G401.6 (cell line): ENCODE data around the gene ST3GAL3.

Experiments
- FAIRE-seq: peaks from 2 replicates; lab custom pipeline; 2012; peaks lifted over from hg19 to GRCh38; lab: Jason Lieb, UNC

The ST3GAL3 gene

DNA sequence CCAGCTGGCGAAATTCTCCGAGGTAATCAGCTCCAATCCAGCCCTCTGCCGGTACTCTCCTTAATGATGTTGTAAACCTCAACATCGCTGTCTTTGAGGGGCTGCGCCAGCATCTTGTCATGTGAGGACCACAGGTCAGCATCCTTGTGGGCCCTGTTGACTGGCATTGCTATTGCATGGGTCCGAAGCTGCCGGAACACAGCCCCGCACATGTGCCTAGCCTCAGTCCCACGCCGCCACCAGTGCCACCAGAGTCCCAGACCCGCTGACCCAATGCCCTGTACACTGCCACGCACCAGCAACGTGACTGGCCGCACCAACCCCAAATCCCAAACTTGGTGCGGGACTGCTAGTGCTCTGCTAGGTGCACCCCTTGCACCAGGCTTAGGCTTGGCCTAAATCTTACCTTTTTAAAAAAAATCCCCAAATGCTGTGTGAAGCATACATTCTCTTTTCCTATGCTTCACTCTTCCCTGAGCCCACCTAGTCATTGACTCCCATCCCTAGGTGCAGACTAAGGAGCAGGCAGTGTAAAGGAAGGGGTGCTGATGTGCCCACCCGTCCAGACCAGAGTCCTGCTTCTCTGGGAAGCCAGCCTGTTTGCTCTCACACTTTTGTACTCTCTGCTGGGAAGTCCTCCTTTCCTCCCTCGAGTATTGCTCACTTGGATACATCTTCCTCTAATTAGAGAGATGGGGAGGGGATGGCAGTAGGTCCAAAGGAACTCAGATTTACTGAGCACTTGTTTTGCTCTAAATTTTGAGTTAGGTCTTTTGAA, 144.4 kb downstream of the ST3GAL3 start:
- no peak for FAIRE-seq

DNA sequence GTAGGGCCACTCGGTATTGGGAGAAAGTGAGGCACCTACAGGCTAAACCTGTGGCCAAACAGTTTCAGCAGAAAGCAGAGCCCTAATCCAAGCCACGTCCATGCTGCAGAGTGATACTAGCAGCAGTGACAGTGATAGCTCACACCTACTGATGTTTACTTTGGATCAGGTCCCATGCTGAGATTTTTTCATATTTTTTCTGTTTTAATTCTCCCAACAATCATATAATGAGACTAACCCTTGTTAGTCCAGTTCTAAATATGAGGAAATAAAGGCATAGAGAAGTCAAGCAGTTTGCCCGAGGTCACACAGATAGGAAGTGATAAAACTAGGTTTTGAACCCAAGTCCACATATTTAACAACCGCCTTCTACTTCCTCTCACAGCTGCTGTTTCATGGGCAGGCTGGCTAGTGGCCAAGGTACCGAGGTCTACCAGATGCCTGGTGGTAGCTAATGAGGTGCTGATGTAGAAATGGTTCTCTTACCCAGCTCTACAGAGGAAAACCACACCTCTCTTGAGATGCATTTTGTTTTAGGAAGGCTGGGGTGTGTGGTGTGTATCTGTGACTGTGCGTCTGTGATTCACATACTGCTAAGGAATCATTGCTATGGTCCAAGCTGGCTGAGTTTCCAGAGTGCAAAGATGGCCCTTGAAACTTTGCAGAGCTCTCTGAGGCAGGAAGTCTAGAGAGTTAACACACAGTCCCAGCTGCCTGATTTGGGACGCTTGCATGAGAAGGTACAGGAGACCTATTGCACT, 146.0 kb downstream of the ST3GAL3 start:
- FAIRE-seq = no peak

DNA sequence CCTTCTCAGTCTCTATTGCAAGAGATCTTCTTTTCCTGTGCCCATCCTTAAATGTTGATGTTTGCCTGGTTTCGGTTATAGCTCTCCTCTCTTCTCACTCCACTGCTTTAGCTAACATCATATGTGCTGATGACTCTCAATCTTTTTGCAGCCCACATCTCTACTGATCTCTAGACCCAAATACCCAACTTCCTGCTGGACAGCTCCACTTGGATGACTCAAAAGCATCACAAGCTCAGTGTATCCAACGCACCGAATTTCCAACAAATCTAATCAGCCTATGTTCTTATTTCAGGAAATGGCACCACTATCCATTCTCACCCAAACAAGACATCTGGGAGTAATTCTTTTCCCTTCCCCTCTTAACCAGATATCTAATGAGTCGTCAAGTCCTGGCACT, 147.1 kb downstream of the ST3GAL3 start:
- FAIRE-seq = no peak

GRCh38 chr1:43856188-43856587, 148.9 kb downstream of the ST3GAL3 start:
- no peak for FAIRE-seq

GRCh38 chr1:43857163-43857562, 149.8 kb downstream of the ST3GAL3 start:
- no peak for FAIRE-seq

DNA sequence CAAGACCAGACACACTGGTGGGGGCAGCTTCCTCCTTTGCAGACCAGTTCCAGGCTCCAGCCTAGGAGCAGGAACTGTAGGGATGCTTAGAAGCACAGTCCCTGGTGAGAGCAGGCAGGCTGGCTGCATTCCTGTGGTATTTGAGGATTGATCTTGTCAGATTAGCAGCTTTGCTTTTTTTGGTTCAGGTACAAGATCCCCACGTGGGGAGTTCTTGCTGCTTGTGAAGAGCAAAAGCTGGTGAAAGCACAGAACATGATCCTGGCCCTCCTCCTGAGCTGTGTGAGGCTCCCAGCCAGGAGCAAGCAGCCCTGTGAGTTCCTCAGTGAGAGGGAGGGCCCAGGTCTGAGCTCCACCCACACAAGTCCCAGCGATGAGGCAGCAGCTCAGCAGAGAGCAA, 151.0 kb downstream of the ST3GAL3 start:
- no peak for FAIRE-seq

- FAIRE-seq = no peak
Observed at GRCh38 chr1:43861337-43861736, 154.0 kb downstream of the ST3GAL3 start.

DNA sequence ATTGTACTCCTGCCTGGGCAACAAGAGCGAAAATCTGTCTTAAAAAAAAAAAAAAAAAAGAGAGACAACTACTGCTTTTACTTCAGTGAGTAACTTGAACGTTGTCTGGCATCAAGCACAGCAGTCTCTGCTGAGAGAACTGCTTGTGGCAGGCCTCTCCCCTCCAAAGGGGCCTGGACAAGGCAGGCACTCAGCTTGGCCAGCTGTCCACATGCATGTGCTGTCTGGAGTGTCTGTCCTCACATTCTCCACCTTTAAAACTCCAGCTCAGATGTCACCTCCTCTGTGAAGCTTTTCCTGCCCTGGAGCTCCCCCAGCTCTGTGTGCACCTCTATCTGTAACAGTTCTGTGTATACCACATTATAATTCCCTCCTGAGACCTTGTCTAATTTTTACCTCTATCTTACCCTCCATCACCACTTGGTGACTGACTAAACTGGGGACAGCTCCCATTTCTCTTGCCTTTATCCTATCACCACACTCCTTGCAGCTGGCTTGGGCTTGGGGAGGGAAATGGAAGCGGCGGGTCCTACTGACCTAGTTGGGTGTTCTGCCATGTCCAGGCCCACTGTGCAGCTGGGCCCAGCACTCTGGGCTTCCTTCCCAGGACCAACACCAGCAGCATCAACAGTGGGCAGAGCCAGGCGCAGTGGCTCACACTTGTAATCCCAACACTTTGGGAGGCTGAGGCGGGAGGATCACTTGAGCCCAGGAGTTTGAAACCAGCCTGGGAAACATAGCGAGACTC, 154.8 kb downstream of the ST3GAL3 start:
- FAIRE-seq = no peak

DNA sequence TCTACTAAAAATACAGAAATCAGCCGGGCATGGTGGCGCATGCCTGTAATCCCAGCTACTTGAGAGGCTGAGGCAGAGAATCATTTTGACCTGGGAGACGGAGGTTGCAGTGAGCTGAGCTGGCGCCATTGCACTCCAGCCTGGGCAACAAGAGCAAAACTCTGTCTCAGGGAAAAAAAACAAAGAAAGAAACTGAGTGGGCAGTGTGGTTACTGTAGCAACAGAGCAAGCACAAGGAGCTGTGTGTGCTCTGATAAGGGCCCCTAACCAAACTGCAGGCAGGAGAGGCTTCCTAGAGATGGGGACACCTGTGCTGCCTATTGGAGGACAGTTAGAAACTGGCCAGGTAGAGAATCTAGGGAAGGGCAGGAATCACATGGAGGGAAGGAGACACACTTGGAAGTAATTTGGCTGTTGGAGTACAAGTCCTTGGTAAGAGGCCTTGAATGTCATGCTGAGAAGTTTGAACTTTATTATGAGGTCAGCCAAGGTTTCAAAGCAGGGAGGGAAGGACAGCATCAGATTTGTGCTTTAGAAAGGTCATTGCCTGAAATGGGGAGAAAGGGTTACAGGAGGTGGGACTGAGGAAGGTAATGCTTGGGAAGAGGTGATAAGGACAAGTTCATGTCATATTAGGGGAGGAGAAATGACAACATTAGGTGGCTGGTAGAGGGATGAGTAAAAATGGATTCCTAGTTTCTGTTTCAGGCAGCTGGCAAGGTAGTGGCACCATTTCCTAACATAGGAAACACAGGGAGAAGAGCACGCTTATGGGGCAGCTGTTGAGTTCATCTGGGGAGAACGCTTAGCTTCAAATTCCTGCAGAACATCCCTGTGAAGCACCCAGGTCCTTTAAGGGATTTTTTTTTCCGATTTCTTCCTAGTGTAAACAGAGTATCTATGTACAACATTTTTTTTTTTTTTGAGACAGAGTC, 157.0 kb downstream of the ST3GAL3 start:
- no peak for FAIRE-seq

DNA sequence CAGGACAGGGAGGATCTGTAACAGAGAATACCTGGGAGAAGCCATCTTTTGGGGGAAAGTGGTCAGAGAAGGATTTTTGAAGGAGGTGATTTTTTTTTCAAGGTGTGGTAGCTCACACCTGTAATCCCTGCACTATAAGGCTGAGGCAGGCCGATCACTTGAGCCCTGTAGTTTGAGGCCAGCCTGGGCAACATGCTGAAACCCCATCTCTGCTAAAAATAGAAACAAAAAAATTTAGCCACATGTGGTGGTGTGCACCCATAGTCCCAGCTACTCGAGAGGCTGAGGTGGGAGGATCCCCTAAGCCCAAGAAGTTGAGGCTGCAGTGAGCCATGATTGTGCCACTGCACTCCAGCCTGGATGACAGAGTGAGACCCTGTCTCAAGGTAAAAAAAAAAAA, 158.9 kb downstream of the ST3GAL3 start:
- no peak for FAIRE-seq

DNA sequence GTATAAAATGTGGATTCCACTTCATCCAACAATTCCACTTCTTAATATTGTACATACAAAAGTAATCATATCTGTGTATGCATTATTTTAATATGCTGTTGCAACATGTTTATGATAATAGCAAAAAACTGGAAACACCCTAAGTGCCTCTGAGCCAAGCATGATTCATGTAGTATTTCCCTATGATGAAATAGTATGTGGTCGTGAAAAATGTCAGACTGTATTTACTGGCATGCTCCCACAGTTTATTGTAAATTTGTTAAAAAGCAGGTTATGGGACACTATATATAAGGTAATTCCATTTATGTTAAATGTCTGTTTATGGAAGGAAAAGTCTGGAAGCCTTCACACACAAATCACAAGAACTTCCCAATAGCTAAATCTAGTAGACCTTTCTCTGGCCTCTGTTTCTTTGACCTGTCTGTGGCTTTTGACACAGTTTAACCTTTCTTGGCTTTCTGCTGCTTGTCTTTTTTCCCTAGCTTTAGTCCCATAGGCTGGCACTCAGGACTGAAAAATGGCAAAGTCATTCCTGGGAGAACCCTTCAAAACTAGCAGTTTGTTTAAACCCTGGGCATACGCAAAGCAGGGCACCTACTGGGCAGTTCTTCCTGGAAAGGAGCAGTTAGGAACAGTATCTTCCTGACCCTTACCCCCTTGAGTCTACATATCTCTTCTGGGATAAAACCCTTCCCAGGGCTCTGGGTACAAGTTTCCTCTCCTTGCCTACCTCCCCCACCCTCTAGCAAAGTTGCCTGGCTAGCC, 160.8 kb downstream of the ST3GAL3 start:
- FAIRE-seq = no peak

GRCh38 chr1:43868741-43869067, 161.4 kb downstream of the ST3GAL3 start:
- FAIRE-seq = no peak

DNA sequence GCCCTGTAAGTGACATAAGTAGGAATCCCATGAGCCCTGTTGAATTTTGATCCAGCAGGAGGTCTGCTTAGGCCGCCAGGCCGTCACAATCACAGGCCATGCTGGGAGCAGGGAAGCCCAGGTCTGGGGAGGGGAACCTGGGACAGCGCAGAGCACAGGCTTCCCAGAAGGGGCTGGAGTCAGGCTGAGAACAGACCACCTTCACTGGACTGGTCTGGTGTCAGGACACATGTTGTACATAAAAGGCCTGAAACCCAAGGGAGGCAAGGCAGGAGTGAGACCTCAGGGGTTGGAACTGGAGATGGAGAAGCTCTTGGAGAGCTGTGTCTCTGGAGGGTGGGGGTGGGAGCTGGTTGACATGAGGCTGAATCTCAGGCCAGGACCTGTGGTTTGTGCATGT, 163.0 kb downstream of the ST3GAL3 start:
- FAIRE-seq = no peak

DNA sequence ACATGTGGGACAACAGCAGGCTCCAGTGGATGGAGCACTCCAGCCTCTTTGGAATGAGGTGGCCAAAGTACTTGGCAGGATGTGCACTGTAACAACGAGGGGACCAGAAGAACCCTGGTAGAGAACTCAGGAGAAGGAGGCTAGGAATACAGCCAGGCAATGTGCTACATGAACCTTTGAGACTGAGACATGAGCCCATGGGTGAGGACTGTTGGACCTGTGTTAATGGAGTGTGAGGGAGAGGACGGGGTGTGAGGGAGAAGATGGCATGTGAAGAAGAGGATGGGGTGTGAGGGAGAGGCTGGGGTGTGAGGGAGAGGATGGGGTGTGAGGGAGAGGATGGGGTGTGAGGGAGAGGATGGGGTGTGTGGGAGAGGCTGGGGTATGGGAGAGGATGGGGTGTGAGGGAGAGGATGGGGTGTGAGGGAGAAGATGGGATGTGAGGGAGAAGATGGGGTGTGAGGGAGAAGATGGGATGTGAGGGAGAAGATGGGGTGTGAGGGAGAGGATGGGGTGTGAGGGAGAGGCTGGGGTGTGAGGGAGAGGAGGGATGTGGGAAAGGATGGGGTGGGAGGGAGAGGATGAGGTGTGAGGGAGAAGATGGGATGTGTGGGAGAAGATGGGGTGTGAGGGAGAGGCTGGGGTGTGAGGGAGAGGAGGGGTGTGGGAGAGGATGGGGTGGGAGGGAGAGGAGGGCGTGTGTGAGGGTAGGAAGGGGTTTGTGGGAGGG, 164.0 kb downstream of the ST3GAL3 start:
- FAIRE-seq = no peak

GRCh38 chr1:43872280-43872679, 164.9 kb downstream of the ST3GAL3 start:
- FAIRE-seq = no peak

GRCh38 chr1:43873851-43874250, 166.5 kb downstream of the ST3GAL3 start:
- FAIRE-seq = no peak

- no peak for FAIRE-seq
Observed at GRCh38 chr1:43874716-43875115, 167.4 kb downstream of the ST3GAL3 start.

DNA sequence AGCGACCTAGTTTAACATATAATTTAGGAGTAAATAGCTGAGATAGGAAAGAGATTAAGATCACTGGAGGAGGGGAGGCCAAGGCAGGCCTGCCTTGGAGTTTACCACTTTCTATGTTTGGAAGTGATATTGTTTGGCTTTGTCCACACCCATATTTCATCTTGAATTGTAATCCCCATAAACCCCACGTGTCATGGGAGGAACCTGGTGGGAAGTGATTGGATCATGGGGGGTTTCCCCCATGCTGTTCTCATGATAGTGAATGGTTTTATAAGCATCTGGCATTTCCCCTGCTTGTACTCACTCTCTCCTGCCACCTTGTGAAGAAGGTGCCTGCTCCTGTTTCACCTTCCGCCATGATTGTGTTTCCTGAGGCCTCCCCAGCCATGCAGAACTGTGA, 168.0 kb downstream of the ST3GAL3 start:
- no peak for FAIRE-seq

- no peak for FAIRE-seq
Observed at GRCh38 chr1:43877101-43877500, 169.8 kb downstream of the ST3GAL3 start.

DNA sequence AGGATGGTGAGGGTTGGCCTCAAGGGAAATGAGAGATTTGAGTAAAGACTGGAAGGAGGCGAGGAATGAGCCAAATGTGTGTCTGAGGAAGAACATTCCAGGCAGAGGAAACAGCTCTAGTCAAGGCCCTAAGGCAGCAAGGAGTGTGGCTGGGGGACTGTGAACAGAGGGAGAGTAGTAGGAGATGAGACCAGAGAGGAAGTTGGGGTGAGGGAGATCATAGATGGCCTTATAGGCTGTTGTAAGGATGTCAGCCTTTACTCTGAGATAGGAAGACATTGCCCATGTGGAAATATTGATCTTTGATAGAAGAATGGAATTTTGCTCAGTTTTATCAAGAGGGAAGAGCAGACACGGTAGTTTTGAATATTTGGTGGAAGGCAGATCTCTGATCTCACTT, 171.1 kb downstream of the ST3GAL3 start:
- no peak for FAIRE-seq

DNA sequence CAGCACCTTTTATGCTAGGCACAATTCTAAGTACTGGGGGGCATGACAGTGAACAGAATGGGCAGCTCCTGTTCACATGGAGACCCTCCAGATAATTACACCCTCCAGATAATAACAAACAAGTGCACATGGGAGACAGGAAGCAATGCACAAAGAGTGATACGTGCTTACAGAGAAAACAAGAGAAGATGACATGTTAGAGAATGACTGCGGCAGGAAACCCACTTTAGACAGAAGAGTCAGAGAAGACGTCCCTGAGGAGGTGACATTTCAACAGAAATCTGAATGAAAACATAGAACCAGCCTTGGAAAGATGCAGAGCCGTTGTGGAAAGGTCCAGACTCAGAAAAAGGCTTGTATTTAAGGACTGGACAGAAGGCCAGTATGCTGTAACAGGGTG, 171.5 kb downstream of the ST3GAL3 start:
- FAIRE-seq = no peak
